GOT3 (cell line): ENCODE data around the gene ADIPOR2.
"Not testable (repeated sequence)": the region's sequence is repeated elsewhere in the genome, so short reads cannot be mapped to it uniquely, and the experiment has no call there.

Experiments used
- DNase-seq: peaks from one replicate; lab custom pipeline; 2025; ENCODE audit warnings: mixed read lengths; lab: John Stamatoyannopoulos, UW

ADIPOR2 gene

DNA sequence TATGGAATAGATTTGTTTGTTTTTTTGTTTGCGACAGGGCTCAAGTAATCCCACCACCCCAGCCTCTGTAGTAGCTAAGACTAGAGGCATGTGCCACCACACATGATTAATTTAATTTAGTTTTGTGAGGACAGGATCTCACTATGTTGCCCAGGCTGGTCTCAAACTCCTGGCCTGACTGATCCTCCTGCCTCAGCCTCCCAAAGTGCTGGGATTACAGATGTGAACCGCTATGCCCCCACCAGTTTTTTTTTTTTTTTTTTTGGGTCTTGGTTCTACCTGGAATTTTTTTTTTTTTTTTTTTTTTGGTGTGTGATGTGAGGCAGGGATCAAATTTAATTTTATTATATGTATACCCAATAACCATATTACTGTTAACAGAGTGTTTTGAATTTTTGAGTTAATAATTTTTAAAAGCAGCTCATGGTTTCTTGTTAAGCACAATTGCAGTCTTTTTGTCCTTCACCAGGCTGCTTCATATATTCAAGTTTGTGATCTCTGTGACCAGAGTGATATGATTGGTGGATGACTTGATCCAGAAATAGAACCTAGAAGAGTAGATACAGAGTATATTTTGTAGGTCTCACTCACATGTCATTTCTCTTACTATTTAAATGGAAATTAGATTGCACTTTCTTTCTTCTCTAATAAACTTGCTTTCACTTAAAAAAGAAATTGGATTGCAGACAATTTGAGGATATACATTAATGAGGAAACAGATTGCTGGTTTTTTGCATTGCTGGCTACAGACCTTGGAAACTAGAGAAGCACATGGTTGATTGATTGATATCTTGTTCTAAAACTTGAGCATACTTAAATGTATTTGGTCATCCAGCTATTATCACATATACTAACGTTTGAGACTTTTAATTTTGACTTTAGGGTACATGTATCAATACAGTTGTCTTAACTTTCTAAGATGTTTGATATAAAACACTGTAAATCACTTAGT is 13.2 kb downstream of the ADIPOR2 start:
- DNase-seq = no peak

DNA sequence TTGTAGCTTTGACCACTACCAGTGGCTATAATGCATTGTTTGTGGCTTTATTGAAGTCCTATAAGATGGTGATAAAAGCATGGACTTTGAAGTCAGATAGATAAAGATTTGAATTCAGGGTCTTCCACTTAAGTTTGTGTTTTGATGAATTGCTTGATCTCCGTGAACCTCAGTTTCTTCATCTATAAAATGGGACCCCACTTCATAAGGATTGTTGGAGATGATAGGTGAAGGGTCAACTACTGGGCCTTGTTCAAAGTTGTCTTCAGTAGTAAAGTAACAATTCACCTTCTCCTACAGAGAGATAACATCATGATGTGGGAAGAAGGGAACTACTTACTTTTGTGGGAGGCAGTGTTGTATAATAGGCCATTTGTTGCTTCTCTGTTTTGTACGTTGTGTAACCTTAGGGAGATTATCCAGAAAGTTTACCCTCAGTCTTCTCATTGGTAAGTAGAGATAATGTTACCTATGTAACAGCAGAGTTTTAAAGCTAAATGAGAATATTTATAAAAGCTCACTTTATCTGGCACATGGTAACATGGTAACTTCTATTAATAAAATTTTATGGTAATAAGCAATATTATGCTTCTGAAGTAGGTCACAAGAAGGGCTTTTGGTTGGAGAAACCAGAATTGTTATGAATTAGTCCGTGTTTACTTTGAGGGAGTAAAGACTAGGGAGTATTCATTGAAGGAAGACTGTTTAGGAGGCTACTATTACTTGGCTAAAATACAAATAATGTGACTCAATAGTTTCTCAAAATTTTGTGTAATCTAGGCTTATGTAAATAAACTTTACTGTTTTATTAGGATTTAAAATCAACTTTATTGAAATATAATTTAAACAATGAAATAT is 15.1 kb downstream of the ADIPOR2 start:
- DNase-seq = no peak

DNA sequence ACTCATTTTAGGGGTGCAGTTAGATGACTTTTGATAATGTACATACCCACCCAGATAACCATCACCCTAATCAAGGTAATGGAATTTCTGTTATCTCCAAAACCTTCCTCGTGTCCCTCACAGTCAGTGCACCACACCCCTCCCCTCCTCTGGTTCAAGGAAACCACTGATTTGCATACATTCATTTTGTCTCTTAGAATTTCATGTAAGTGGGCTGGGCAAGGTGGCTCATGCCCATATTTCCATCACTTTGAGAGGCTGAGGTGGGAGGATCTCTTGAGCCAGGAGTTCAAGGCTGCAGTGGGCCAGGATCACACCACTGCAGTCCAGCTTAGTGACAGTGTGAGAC is 15.7 kb downstream of the ADIPOR2 start:
- DNase-seq = no peak

DNA sequence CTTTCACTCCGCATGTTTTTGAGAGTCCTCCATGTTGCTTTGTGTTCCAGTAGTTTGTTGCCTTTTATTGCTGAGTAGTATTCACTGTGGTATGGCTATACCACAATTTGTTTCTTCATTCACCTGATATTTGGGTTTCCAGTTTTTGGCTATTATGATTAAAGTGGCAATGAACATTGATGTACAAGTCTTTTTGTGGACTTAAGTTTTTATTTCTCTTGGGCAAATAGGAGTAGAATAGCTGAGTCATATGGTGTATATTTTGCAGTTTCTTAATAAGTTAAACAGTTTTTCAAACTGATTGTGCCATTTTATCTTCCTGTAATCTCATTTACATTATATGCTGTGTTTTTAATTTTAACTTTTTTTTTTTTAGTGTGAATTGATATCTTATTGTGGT is 16.2 kb downstream of the ADIPOR2 start:
- DNase-seq = no peak

DNA sequence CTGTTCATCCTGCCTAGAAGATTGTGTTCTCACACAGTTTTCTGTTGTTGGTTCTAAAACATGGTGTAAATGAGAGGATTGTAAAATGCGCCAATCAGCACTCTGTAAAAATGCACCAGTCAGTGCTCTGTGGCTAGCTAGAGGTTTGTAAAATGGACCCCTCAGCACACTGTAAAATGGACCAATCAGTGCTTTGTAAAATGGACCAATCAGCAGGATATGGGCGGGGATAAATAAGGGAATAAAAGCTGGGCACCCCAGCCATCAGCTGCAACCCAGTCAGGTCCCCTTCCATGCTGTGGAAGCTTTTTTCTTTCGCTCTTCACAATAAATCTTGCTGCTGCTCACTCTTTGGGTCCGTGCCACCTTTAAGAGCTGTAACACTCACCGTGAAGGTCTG is 19.1 kb downstream of the ADIPOR2 start:
- not testable (repeated sequence) for DNase-seq

DNA sequence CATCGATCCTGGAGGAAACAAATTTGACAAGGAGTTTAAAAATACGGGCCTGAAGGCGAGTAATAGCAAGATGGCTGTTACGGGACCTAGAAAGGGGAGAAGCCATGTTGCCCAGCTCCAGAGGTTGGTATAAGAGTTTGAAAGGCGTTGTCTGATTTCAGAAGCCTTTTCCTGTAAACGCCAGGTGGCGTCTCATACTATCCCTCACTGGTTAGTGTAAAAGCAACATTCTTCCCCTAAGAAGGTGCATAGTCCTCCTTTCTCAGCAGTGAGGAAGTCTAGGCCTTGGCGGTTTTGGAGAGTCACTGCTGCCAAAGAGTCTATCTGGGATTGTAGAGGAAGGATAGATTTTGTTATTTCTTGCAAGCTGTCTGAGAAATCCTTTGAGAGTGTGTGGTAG is 20.0 kb downstream of the ADIPOR2 start:
- not testable (repeated sequence) for DNase-seq

DNA sequence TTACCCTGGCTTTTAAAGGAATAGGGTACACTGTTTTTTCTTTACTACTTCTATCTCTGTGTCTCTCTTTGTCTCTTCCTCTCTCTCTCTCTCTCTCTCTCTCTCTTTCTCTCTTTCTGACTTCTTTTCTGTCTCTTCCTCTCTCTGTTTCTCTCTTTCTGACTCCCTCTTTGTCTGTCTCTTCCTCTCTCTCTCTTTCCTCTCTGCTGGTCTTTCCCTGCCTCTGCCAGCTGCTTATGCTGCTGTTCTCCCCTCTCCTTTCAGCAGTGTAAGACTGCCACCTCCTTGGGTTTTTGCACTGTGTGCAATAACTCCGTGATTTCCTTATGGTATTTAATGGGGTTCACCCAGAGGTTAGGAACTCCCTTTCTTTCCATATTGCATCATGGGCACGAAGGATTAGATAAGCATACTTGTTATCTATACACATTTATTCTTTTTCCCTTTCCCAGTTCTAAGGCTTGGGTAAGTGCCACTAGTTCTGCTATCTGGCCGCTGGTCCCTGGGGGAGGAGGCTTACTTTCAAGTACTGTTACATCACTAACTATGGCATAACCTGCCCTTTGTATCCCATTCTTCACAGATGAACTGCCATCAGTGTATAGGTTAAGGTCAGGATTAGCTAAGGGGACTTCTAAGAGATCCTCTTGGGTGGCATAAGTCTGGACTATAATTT is 20.8 kb downstream of the ADIPOR2 start:
- not testable (repeated sequence) for DNase-seq

DNA sequence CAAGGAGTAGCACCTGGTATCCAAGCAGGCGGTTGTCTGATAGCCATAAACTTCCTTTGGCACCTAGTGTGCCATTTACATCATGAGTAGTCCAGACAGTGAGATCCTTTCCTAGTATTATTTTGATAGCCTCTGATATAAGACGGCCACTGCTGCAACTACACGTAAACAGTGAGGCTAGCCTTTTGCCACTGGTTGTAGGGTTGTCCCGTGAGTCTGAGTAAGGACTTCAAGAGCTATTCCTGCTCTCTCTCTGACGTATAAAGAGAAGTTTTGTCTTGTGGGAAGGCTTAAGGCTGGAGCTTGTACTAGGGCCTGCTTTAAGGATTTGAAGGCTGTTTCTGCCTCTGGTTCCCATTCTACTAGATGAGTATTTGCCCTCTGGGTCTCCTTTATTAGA is 21.4 kb downstream of the ADIPOR2 start:
- DNase-seq = not testable (repeated sequence)

DNA sequence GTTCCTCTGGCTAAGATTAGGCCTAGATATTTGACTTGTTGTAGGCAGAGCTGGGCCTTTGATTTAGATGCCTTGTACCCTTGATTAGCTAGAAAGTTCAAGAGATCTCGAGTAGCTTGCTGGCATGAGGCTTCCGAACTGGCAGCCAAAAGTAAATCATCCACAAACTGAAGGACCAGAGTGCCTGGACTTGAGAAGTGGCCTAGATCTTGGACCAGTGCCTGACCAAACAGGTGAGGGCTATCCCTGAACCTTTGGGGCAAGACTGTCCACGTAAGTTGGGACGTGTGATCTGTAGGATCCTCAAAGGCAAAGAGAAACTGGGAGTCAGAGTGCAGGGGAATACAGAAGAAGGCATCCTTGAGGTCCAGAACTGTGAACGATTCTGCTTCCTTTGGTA is 22.0 kb downstream of the ADIPOR2 start:
- not testable (repeated sequence) for DNase-seq

DNA sequence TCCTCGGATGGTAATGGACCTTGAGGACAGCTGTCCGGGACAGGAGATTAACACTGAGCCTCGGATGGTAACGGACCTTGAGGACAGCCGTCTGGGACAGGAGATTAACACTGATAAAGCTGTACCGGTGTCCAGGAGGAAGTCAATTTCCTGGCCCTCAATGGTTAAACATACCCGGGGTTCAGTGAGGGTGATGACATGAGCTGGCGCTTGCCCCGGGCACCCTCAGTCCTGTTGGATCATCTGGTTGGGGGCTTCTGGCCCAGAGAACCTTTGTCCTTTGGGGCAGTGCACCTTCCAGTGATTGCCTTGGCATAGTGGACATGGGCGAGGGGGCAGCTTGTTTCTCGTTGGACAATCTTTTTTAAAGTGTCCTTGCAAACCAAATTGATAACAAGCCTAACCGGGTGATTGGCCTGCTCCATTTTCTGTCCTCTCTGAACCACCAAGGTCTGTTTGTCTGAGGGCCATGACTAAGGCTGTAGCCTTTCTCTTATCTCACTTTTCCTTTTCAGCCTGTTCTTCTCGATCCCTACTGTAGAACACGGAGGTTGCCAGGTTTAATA is 23.0 kb downstream of the ADIPOR2 start:
- DNase-seq = not testable (repeated sequence)

DNA sequence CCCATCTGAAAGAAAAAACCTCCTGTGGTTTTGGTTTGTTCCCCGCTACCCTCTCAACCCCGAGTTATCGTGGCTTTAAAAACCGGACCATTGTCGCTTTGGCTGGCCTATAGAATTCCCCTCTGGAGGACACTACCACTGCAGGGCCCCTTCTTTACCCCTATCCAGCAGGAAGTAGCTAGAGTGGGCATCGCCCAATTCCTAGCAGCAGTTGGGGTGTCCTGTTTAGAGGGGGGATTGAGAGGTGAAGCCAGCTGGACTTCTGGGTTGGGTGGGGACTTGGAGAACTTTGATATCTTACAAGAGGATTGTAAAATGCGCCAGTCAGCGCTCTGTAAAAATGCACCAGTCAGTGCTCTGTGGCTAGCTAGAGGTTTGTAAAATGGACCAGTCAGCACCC is 24.6 kb downstream of the ADIPOR2 start:
- not testable (repeated sequence) for DNase-seq

DNA sequence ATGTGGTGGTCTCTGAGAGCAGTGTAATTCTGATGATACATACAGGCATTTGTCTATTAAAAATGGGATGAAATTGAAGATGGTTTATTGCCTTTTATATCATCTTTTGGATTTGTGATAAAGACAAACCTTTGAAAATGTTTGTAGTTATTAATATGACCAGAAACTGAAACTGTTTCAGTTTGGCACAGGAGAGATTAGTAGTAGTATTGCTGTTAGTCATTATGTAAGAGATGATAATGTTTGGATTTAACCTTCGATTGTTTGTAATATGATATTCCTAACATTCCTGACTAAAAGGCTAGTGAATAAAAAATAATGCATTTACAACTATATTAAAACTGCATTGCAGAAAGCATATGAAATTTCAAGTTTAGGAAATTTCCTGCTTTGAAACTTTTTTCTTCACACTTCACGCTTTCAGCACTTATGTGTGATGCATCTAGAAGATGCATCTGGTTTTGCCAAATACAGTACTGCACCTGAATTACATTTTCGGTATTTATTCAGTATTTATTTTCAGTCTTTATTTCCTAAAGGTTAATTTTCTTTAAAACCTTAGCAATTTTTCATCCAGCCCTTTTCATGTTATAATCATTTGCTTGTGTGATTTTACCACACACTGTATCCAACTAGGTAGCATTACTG is 25.5 kb downstream of the ADIPOR2 start:
- DNase-seq = no peak

DNA sequence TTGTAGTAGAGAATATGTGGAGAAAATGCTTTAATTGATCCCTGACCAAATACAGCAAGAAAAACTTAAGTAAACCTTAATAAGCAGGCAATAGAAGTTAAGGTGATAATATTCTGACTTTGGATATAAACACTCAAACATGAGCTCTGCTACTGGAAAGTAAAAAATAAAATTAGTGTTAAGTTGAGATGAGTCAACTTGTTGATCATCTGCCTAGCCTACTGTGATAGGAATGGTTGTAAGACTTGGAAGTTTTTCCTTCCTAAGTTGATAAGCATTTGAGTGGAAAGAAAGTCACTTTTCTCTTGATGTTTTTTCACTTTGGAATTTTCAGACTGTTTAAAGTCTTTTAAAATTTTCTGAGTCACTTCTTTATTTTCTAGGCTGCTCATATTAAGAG is 26.0 kb downstream of the ADIPOR2 start:
- DNase-seq = no peak

DNA sequence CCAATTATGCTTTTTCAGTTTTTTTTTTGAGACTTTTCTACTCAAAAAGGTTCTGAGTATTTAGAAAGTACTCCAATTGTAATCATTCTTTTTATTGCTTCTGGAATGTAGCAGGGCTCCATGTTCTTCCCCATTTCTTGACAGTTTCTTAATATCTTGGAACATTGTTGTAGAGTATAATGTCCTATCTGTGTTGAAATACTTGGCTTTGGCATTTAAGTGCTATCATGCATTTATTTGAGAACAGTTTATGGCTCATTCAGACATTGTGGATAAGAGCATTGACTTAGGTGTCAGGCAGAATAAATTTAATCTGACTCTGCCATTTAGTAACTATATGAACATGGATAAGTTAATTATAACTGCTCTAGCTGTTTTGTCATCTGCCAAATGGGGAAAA is 28.3 kb downstream of the ADIPOR2 start:
- no peak for DNase-seq

DNA sequence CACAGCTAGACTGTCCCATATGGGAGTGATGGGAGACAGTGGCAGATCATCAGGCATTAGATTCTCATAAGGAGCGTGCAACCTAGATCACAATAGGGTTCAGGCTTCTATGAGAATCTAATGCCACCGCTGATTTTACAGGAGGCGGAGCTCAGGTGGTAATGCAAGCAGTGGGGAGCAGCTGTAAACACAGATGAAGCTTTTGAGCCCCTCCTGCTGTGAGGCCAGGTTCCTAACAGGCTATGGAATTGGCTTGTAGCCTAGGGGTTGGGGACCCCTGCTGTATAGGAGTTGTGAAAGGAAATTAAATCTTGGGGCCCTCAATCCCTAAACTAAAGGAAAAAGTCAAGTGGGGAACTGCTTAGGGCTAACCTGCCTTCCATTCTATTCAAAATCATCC is 29.6 kb downstream of the ADIPOR2 start:
- DNase-seq = no peak

DNA sequence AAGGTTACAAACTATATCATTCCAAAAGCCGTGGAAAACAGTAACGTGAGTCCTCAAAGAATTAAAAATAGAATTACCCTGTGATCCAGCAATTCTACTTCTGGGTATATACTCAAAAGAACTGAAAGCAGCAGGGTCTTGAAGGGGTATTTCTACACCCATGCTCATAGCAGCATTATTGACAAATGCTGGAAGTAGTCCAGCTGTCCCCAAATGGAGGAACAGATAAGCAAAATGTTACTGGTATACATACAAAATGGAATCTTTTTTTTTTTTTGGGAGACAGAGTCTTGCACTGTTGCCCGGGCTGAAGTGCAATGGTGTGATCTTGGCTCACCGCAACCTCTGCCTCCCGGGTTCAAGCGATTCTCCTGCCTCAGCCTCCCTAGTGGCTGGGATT is 32.9 kb downstream of the ADIPOR2 start:
- DNase-seq = no peak

DNA sequence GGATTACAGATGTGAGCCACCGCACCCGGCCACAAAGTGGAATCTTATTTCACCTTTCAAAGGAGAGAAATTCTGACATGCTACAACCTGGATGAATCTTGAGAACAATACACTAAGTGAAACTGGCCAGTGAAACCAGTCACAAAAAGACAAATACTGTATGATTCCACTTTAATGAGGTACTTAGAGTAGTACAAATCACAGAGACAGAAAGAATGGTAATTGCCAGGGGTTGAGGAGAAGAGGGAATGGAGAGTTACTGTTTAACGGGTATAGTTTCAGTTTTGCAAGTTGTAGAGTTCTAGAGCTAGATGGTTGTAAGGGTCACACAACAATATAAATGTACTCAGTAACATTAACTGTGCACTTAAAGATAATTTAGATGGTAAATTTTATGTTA is 33.4 kb downstream of the ADIPOR2 start:
- DNase-seq = no peak

DNA sequence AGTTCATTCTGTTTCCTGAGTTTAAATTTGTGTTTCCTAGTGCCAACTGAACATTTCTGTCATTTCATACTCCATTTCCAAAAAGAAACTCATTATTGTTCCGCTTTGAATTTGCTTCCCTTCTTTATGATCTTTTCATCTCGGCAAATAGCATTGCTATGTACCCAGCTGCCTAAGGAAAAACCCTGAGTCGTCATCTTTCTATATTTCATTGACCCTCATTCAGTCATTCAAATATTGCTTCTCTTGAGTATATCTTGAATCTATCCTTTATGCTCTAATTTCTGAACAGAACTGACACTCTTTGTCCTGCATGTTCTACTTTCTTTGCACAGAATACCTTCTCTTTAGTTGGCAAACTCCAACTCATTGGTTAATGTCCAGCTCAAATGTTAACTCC is 35.9 kb downstream of the ADIPOR2 start:
- no peak for DNase-seq

DNA sequence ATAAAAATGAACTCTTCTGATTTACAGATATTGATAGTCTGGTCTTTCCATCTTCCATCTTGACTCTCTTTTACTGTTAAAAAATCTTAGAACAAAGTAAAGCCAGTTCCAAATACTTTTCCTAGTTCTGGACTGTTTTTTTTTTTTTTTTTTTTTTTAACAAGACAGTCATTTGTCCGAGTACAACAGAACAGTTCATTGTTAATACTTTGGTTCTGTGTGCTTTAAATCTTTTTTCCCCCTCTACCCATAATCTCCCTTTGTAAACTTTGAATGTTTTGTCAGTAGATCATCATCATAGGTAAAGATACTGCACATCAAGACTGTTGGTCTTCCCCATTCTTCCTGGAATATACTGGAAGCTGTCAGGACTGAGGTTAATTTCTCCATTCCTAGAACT is 38.0 kb downstream of the ADIPOR2 start:
- no peak for DNase-seq

DNA sequence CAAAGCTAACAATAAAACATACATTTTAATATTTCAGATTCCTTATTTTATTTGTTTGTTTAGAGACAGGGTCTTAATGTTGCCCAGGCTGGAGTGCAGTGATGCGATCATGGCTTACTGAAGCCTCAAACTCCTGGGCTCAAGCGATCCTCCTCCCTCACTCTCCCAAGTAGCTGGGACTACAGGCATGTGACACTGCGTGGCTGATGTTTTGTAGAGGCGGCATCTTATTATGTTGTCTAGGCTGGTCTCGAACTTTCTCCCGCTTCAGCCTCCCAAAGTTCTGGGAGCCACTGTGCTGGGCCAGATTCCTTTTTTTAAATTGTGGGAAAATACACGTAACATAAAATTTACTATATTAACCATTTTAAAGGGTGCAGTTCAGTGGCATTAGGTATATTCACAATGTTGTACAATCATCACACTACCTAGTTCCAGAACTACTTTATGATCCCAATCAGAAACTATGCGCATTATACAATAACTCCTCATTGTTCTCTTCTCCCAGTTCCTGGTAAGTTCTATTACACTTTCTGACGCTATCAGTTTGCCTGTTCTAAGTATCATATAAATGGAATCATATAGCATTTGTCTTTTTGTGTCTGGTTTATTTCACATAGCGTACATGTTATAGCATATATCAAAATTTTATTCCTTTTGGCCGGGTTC is 40.3 kb downstream of the ADIPOR2 start:
- no peak for DNase-seq

DNA sequence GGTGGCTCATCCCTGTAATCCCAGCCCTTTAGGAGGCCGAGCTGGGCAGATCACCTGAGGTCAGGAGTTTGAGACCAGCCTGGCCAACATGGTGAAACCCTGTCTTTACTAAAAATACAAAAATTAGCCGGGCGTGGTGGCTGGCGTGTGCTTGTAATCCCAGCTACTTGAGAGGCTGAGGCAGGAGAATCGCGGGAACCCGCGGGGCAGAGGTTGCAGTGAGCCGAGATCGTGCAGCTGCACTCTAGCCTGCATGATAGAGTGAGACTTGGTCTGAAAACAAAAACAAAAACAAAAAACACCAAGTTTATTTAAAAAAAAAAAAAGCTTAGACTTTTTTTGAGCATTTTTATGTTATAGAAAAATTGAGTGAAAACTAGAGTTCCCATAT is 40.8 kb downstream of the ADIPOR2 start:
- DNase-seq = not testable (repeated sequence)
